IPS-NIHi7 (cell line): ENCODE measurements around the gene CLPTM1.
"Not testable (repeated sequence)": the region's sequence is repeated elsewhere in the genome, so short reads cannot be mapped to it uniquely, and the experiment has no call there.

Experiments
- DNase-seq: peaks from one replicate; pipeline ENCODE4 v3.0.0; 2012; ENCODE audit warnings: mixed read lengths; ENCODE audit errors: extremely low spot score

The CLPTM1 gene

DNA sequence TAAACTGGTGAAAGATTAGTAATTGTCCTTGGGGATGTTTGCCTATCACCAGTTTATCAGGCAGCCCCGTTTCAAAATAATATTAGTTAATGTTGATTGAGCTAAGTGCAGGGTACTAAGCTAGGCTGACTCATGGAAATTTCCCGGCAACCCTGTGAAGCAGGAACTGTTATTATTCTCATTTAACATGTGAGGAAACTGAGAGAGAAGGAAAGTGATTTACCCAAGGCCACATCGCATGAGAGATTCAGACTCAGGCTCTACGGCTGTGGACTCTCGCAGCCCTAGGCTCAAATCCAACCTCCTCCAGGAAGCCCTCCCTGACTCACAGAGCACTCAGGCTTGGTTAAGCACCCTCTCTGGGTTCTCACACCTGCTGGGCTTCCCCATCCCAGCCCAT, 19.7 kb downstream of the CLPTM1 start:
- DNase-seq, result no peak

DNA sequence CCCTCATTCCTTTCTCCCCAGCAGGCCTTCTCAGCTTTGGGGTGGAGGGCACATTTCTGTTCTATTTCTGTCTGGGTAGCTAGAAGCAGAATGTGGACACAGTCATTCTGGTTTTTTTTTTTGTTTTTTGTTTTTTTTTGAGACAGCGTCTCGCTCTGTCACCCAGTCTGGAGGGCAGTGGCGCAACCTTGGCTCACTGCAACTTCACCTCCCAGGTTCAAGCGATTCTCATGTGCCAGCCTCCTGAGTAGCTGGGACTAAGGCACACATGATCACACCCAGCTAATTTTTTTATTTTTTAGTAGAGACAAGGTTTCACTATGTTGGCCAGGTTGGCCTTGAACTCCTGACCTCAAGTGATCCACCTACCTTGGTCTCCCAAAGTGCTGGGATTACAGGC, 20.3 kb downstream of the CLPTM1 start:
- no peak for DNase-seq

GRCh38 chr19:44984005-44984404, 28.8 kb downstream of the CLPTM1 start:
- DNase-seq, result no peak

GRCh38 chr19:44985445-44985844, 30.3 kb downstream of the CLPTM1 start:
- no peak for DNase-seq

DNA sequence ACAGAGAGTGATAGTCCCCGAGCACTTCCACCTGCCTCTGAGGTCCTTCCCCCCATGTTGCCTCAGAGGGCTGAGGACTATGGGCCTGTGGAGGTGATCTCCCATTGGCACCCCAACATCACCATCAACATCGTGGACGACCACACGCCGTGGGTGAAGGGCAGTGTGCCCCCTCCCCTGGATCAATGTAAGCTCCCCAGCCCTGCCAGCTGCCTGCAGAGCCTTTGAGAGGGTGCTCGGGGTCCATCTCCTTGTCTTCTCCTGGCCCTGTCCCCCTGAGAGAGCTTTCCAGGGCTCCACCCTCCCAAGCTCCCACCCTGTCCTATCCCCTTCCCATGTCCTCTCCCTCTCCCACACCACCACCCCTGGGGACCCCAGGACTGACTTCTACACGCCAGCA, 31.2 kb downstream of the CLPTM1 start:
- no peak for DNase-seq

DNA sequence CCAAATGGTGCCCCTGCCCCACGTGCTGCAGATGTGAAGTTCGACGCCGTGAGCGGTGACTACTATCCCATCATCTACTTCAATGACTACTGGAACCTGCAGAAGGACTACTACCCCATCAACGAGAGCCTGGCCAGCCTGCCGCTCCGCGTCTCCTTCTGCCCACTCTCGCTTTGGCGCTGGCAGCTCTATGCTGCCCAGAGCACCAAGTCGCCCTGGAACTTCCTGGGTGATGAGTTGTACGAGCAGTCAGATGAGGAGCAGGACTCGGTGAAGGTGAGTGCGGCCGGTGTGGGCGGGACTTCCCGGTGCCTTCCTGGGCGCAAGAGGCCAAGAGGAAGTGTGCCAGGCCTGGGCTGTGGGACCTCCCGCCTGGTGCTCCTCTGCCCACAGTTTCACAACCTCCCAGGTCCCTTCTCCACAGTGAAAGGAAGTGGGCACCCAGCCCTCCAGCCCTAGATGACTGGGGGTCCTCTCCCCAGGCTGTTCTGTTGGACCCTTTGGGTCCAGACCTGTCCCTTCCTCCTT, 32.0 kb downstream of the CLPTM1 start:
- DNase-seq, result no peak

- DNase-seq, result no peak
Measured at GRCh38 chr19:44988273-44988672, 33.1 kb downstream of the CLPTM1 start.

DNA sequence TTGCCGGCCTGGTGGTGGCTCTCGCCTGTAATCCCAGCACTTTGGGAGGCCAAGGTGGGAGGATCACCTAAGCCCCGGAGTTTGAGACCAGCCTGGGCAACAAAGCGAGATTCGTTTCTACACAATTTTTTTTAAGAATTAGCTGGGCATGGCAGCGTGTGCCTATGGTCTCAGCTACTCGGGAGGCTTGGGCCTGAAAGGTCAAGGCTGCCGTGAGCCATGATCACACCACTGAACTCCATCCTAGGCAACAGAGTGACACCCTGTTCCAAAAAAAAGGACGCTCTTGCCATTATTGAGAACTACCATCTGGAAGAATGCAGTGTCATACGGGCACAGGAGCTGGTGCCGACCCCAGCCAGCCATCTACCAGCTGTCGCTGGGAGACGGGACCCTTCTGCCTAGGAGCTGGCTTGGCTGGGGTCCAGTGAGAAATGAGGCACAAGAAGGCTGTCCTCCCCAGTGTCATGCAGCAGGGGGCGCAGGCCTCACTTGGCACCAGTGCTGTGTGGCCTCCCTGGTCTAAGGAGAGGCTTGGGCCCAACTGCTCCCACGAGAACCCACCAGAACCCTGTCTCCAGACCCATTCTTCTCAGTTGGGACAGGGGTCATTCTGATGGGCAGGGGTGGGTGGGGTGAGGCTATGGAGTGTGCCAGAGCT, 33.8 kb downstream of the CLPTM1 start:
- peak; percentile 87 for DNase-seq

- DNase-seq, result no peak
Measured at GRCh38 chr19:44990459-44990858, 35.3 kb downstream of the CLPTM1 start.

DNA sequence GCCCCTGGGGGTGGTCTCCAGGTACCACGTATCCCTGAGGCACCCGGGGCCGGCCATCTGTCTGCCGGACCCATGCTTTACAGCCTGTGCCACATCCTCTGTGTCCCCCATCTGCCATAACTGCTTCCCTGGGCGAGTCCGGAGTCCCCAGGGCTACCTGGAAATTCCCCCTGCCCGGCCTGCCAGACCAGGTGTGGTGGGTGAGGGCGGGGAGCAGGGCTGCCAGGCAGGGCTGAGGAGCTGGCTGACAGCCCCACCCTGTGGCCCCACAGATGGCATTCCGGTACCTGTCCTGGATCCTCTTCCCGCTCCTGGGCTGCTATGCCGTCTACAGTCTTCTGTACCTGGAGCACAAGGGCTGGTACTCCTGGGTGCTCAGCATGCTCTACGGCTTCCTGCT, 35.8 kb downstream of the CLPTM1 start:
- no peak for DNase-seq

DNA sequence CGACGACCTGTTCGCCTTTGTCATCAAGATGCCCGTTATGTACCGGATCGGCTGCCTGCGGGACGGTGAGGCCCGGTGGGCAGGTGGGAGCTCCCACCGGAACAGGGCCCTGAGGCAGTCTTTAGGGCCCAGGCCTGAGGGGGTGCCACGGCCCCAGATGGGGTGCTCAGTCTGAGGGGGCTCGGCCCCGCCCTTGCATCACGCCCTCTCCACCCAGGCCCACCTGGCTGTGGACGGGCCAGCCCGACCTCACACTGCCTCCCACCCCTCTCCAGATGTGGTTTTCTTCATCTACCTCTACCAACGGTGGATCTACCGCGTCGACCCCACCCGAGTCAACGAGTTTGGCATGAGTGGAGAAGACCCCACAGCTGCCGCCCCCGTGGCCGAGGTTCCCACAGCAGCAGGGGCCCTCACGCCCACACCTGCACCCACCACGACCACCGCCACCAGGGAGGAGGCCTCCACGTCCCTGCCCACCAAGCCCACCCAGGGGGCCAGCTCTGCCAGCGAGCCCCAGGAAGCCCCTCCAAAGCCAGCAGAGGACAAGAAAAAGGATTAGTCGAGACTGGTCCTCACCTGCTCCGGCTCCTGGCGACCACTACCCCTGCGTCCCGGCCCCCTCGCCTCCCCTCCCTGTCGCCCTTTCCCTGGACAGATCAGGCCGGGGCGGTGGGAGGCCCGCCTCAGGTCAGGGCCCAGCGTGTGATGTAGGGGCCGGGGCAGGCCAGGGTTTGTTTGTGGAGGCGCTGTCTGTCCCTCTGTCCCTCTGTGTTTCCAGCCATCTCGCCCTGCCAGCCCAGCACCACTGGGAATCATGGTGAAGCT, 37.4 kb downstream of the CLPTM1 start:
- no peak for DNase-seq

- DNase-seq, result no peak
Measured at GRCh38 chr19:44993526-44993925, 38.3 kb downstream of the CLPTM1 start.

- DNase-seq, result no peak
Measured at GRCh38 chr19:44993926-44994537, 38.9 kb downstream of the CLPTM1 start.

DNA sequence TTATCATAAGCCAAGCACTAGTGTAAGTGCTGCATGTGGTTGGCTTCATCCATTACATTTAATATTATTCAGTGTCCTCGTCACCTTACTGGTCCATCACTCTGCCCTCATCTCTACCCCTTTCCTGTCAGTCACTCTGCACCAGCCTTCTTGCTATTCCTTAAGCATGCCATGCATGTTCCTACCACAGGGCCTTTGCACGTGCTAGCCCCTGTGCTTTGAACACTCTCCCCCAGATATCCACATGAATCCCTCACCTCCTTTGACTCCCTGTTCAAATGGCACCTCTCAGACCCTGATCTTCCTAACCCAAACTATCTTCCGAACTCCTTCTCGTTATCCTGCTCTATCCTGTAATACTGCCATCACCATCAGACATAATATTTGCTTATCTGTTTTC, 42.8 kb downstream of the CLPTM1 start:
- DNase-seq, result no peak

DNA sequence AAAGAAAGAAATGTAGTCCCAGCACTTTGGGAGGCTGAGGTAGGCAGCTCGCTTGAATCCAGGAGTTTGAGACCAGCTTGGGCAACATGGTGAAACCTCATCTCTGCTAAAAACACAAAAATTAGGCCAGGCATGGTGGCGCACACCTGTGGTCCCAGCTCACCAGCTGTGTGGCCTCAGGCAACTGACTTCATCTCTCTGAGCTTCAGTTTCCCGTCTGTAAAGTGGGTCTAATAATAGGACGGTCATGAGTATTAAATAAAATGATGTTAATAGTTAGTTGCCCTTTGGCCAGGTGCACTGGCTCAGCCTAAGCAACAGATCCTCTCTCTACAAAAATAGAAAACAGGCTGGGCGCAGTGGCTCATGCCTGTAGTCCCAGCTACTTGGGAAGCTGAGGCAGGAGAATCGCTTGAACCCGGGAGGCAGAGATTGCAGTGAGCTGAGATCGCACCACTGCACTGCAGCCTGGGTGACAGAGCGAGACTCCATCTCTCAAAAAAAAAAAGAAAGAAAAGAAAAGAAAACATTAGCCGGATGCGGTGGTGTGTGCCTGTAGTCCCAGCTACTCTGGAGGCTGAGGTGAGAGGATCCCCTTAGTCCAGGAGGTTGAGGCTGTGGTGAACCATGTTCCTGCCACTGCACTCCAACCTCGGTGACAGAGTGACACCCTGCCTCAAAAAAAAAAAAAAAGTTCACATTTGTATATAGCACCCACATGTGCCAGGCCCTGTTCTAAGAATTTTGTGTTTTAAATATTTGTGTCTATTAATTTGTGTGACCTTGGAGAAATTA, 44.1 kb downstream of the CLPTM1 start:
- DNase-seq, result not testable (repeated sequence)

GRCh38 chr19:45000665-45001064, 45.5 kb downstream of the CLPTM1 start:
- not testable (repeated sequence) for DNase-seq

DNA sequence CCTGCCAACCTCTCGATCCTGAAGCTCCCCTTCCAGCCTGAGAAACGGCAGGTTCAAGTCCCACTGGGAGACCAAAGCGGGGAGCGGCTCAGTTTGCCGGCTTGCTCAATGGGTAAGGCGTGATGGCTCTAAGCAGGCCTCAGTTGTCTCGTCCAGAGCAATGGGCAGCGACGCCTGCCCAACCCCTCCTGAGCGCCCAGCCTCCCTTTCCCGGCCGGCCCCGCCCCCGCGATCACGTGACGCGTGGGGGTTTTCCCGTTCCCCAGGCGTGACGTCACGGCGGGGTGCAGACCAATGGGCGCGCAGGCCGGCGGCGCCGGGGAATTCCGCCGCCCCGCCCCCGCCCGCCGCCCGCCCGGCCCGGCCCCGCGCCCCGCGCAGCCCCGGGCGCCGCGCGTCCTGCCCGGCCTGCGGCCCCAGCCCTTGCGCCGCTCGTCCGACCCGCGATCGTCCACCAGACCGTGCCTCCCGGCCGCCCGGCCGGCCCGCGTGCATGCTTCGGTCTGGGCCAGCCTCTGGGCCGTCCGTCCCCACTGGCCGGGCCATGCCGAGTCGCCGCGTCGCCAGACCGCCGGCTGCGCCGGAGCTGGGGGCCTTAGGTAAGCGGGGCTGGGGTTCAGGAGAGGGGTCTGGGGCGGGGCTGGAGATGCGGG, 46.0 kb downstream of the CLPTM1 start, which contains the start of gene RELB:
RELB (plus strand) TSS at position 378 of the 653 bp plus-strand sequence; CDS start at position 494, 116 bp downstream.
- DNase-seq, result peak; percentile 100

GRCh38 chr19:45003485-45003884, 48.3 kb downstream of the CLPTM1 start:
- DNase-seq, result no peak

DNA sequence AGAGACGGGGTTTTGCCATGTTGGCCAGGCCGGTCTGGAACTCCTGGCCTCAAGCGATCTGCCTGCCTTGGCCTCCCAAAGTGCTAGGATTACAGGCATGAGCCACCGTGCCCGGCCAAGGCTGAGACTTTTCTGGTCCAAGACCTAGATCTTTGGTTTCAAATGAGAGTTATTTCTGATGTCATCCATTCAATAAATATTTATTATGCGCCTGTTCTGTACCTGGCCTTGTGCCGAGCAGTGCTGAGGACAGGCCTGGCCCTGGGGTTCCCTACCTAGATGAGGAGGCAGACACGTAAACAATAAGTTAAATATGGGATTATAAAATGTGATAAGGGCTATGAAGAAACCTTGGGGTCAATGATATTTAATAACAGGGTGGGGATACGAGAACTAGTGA, 50.6 kb downstream of the CLPTM1 start:
- DNase-seq, result no peak

- DNase-seq, result no peak
Measured at GRCh38 chr19:45008552-45008951, 53.4 kb downstream of the CLPTM1 start.

DNA sequence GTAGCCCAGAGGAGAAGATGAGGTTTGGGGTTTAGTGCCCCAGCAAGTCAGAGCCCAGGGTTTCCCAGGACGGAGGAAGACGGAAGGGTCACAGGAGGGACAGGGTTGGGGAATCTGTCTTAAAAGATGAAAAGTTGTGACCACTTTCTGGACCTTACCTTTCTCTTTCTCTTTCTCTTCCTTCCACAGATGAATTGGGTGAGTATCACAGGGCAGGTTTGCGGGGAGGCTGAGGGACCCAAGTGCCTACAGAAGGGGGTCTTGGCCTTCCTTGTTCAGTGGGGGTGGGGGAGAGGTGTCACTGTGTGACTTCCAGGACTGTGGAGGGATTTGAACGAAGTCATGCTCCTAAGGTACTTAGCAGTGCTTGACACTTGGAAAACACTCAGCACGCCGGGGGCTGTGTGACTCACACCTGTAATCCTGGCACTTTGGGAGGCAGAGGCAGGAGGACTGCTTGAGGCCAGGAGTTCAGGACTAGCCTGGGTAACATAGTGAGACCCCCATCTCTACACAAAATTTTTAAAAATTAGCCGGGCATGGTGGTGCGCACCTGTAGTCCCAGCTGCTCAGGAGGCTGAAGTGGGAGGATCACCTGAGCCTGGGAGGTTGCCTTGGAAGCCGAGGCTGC, 54.6 kb downstream of the CLPTM1 start:
- DNase-seq, result no peak
